ENCODE data around the gene SLC22A23. TPM values are rescaled to one million over a fixed set of nuclear protein-coding genes. Genes with fewer than 3 reads are reported as not detected.
A peak's percentile ranks its signal among the peaks of the same experiment; 100 is the strongest.

Gene SLC22A23
- total RNA-seq, 1 donor from 2014 or later, result 5.7 TPM

- Histone ChIP-seq H3K27ac (ENCODE audit: low read depth, low read length) (no peak overlapping the region), H4K20me1 (ENCODE audit: insufficient read depth, low read length) (no peaks in the 10 kb centered on the region), H3K27me3 (ENCODE audit: insufficient read depth, low read length) (no peaks in the 10 kb centered on the region), H3K9ac (ENCODE audit: low read length) (no peak overlapping the region), H3K4me1 (ENCODE audit: insufficient read depth, low read length) (peaks cover 27% of the 10 kb centered on the region), H3K4me2 (ENCODE audit: low read length) (no peak overlapping the region), H3K4me3 (ENCODE audit: insufficient read depth, low read depth, low read length) (no peak overlapping the region), H2AFZ (ENCODE audit: low read depth, low read length) (no peak overlapping the region), H3K79me2 (ENCODE audit: insufficient read depth, low read length) (peaks cover 7% of the 10 kb centered on the region), H3K36me3 (ENCODE audit: insufficient read depth, low read length) (no peaks in the 10 kb centered on the region), H3K9me3 (ENCODE audit: insufficient read depth, low read depth, low read length) (no peaks in the 10 kb centered on the region)
- no peaks in the 10 kb centered on the region for H3K36me3 Mint-ChIP-seq (ENCODE audit: low read depth, unreplicated experiment)
- no peaks in the 10 kb centered on the region for H3K27me3 Mint-ChIP-seq (ENCODE audit: low read depth, unreplicated experiment)
- peaks cover 2% of the 10 kb centered on the region for H3K9me3 Mint-ChIP-seq (ENCODE audit: unreplicated experiment)
- TF ChIP-seq CTCF (IDR thresholded peaks at IDR 0.05; ENCODE audit: insufficient read depth, low read depth, low read length) (no peak), EZH2 (IDR thresholded peaks at IDR 0.05; ENCODE audit: insufficient read depth, low read length) (no peak)
- no peak overlapping the region for H3K27ac Mint-ChIP-seq (ENCODE audit: unreplicated experiment)
- DNase-seq (ENCODE audit: low read depth), result peak; percentile 25
- no peak overlapping the region for H3K4me3 Mint-ChIP-seq (ENCODE audit: unreplicated experiment)
- no peak for FAIRE-seq
- H3K4me1 Mint-ChIP-seq (ENCODE audit: low read depth, unreplicated experiment), result peaks cover 8% of the 10 kb centered on the region
Measured at GRCh38 chr6:3382326-3383279, 74.2 kb downstream of the SLC22A23 start.

GRCh38 chr6:3381233-3381921 is 75.5 kb downstream of the SLC22A23 start:
- peaks cover 17% of the 10 kb centered on the region for H3K4me1 Mint-ChIP-seq (ENCODE audit: low read depth, unreplicated experiment)
- no peak overlapping the region for H3K27ac Mint-ChIP-seq (ENCODE audit: unreplicated experiment)
- FAIRE-seq, result no peak

More at GRCh38 chr6:3381233-3381921, 75.5 kb downstream of the SLC22A23 start:
- Histone ChIP-seq H3K9ac (ENCODE audit: low read length) (no peak overlapping the region), H3K27me3 (ENCODE audit: insufficient read depth, low read length) (no peaks in the 10 kb centered on the region), H3K9me3 (ENCODE audit: insufficient read depth, low read depth, low read length) (no peaks in the 10 kb centered on the region), H2AFZ (ENCODE audit: low read depth, low read length) (no peak overlapping the region), H3K4me3 (ENCODE audit: insufficient read depth, low read depth, low read length) (no peak overlapping the region), H4K20me1 (ENCODE audit: insufficient read depth, low read length) (no peaks in the 10 kb centered on the region), H3K4me2 (ENCODE audit: low read length) (no peak overlapping the region), H3K36me3 (ENCODE audit: insufficient read depth, low read length) (no peaks in the 10 kb centered on the region), H3K4me1 (ENCODE audit: insufficient read depth, low read length) (peaks cover 27% of the 10 kb centered on the region), H3K27ac (ENCODE audit: low read depth, low read length) (no peak overlapping the region), H3K79me2 (ENCODE audit: insufficient read depth, low read length) (peaks cover 7% of the 10 kb centered on the region)
- peak; percentile 13 for DNase-seq (ENCODE audit: low read depth)
- Mint-ChIP-seq H3K4me3 (ENCODE audit: unreplicated experiment) (no peak overlapping the region), H3K27me3 (ENCODE audit: low read depth, unreplicated experiment) (no peaks in the 10 kb centered on the region), H3K36me3 (ENCODE audit: low read depth, unreplicated experiment) (no peaks in the 10 kb centered on the region), H3K9me3 (ENCODE audit: unreplicated experiment) (peaks cover 2% of the 10 kb centered on the region)
- TF ChIP-seq CTCF (IDR thresholded peaks at IDR 0.05; ENCODE audit: insufficient read depth, low read depth, low read length), result no peak
- no peak for TF ChIP-seq EZH2 (IDR thresholded peaks at IDR 0.05; ENCODE audit: insufficient read depth, low read length)
